Measurements from ENCODE around the gene ATL3. TPM values are rescaled to one million over a fixed set of nuclear protein-coding genes. Genes with fewer than 3 reads are reported as not detected.
"Not testable (repeated sequence)": the region's sequence is repeated elsewhere in the genome, so short reads cannot be mapped to it uniquely, and the experiment has no call there.

The ATL3 gene
- total and polyA plus RNA-seq, 12 donors: 12.3 to 110 (median 66.4) TPM

GRCh38 chr11:63641727-63642126 lies 29.4 kb downstream of the ATL3 start:
- Histone ChIP-seq H3K27me3 (no peaks in the 10 kb centered on the region), H3K36me3 (replicated peaks in 1 of 2) (peaks cover 0 to 55% of the 10 kb centered on the region in 2 donors), H3K27ac (no peak overlapping the region), H3K4me1 (replicated peaks in 1 of 2) (no peaks in the 10 kb centered on the region), H3K4me3 (no peak overlapping the region), H3K9me3 (replicated peaks in 1 of 3) (no peaks in the 10 kb centered on the region)
- TF ChIP-seq POLR2A (IDR thresholded peaks at IDR 0.05): no peak
- TF ChIP-seq, protein P1, sequence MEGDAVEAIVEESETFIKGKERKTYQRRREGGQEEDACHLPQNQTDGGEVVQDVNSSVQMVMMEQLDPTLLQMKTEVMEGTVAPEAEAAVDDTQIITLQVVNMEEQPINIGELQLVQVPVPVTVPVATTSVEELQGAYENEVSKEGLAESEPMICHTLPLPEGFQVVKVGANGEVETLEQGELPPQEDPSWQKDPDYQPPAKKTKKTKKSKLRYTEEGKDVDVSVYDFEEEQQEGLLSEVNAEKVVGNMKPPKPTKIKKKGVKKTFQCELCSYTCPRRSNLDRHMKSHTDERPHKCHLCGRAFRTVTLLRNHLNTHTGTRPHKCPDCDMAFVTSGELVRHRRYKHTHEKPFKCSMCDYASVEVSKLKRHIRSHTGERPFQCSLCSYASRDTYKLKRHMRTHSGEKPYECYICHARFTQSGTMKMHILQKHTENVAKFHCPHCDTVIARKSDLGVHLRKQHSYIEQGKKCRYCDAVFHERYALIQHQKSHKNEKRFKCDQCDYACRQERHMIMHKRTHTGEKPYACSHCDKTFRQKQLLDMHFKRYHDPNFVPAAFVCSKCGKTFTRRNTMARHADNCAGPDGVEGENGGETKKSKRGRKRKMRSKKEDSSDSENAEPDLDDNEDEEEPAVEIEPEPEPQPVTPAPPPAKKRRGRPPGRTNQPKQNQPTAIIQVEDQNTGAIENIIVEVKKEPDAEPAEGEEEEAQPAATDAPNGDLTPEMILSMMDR (IDR thresholded peaks at IDR 0.05): no peak
- DNase-seq: no peak
- intact Hi-C loops (cut with DNase I): loop anchor here in 1 of 2 donors (5.0 kb wide), 1 partner anchor 96 kb away; no protein-coding TSS in a partner anchor

DNA sequence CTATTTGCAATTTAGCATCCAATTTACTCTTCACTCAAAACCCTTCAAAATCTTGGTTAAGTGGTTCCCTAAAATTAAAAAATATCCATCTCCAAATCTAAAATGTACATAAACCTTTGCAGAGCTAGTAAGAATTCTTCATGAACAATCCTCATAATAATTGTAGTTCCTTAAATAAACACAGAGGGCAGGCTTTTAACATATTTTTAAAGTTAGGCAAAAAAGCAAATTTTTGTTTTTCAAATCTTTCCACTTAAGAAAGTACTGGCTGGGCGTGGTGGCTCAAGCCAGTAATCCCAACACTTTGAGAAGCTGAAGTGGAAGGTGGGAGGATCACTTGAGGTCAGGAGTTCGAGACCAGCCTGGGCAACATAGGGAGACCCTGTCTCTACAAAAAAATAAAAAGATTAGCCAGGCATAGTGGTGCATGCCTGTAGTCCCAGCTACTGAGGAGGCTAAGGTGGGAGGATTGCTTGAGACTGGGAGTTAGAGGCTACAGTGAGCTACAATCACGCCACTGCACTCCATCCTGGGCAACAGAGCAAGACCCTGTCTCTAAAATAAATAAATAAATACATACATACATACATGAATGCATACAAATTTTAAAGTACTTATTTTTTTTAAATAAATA lies 31.9 kb downstream of the ATL3 start:
- Histone ChIP-seq H3K4me1 (replicated peaks in 1 of 2) (no peaks in the 10 kb centered on the region), H3K27me3 (no peaks in the 10 kb centered on the region), H3K27ac (no peak overlapping the region), H3K9me3 (replicated peaks in 1 of 3) (no peaks in the 10 kb centered on the region), H3K4me3 (no peak overlapping the region), H3K36me3 (replicated peaks in 1 of 2) (peaks cover 0 to 55% of the 10 kb centered on the region in 2 donors)
- WGBS, 4 donors: 69 to 73% (median 71%) methylated on average over 3 of the region's 3 CpGs
- DNase-seq: no peak
- intact Hi-C loops (cut with DNase I): loop anchor here (5.0 to 10.0 kb wide), 2 partner anchors 95 to 162 kb away; no protein-coding TSS in a partner anchor
- TF ChIP-seq, protein P1 (IDR thresholded peaks at IDR 0.05): peak; percentile 22 to 55 (median 44)
- TF ChIP-seq POLR2A (IDR thresholded peaks at IDR 0.05): no peak

DNA sequence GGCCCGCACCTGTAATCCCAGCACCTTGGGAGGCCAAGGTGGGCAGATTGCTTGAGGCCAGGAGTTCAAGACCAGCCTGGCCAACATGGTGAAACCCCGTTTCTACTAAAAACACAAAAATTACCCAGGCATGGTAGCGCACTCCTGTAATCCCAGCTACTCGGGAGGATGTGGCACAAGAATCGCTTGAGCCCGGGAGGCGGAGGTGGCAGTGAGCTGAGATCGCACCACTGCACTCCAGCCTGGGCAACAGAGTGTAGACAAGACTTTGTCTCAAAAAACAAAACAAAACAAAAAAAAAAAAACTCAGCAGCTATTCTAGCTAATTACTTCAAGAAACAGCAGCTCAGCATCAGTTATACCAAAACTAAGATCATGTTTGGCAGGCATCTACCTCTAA lies 32.7 kb downstream of the ATL3 start:
- intact Hi-C loops (cut with DNase I): loop anchor here (5.0 to 10.0 kb wide), 2 partner anchors 96 to 161 kb away; no protein-coding TSS in a partner anchor
- peaks cover 0 to 52% of the 10 kb centered on the region in 2 donors for H3K36me3 ChIP-seq (replicated peaks in 1 of 2)
- 90 to 96% (median 95%) methylated on average over 8 of the region's 8 CpGs for WGBS, 4 donors
- DNase-seq; H3K4me1 ChIP-seq (replicated peaks in 1 of 2); H3K4me3 ChIP-seq; H3K27ac ChIP-seq; H3K9me3 ChIP-seq (replicated peaks in 1 of 3); H3K27me3 ChIP-seq: not testable (repeated sequence)

GRCh38 chr11:63635762-63636465 lies 35.3 kb downstream of the ATL3 start:
- 63 to 69% (median 67%) methylated on average over 10 of the region's 10 CpGs for WGBS, 4 donors
- H3K4me1 ChIP-seq (replicated peaks in 1 of 2): no peaks in the 10 kb centered on the region
- H3K27ac ChIP-seq: no peak overlapping the region
- DNase-seq: peak; percentile 49 to 83 (median 58)
- H3K36me3 ChIP-seq (replicated peaks in 1 of 2): peaks cover 0 to 48% of the 10 kb centered on the region in 2 donors
- H3K27me3 ChIP-seq: no peaks in the 10 kb centered on the region
- intact Hi-C loops (cut with DNase I): loop anchor here (5.0 to 10.0 kb wide), 2 partner anchors 99 to 159 kb away; no protein-coding TSS in a partner anchor
- TF ChIP-seq POLR2A (IDR thresholded peaks at IDR 0.05): no peak
- TF ChIP-seq, protein P1 (IDR thresholded peaks at IDR 0.05): peak; percentile 36 to 90 (median 80)
- H3K4me3 ChIP-seq: no peak overlapping the region
- H3K9me3 ChIP-seq (replicated peaks in 1 of 3): no peaks in the 10 kb centered on the region

All from adrenal gland (tissue), 12 donors.